Measurements from ENCODE around the gene HTR7.
"Not testable (repeated sequence)": the region's sequence is repeated elsewhere in the genome, so short reads cannot be mapped to it uniquely, and the experiment has no call there.

The HTR7 gene

DNA sequence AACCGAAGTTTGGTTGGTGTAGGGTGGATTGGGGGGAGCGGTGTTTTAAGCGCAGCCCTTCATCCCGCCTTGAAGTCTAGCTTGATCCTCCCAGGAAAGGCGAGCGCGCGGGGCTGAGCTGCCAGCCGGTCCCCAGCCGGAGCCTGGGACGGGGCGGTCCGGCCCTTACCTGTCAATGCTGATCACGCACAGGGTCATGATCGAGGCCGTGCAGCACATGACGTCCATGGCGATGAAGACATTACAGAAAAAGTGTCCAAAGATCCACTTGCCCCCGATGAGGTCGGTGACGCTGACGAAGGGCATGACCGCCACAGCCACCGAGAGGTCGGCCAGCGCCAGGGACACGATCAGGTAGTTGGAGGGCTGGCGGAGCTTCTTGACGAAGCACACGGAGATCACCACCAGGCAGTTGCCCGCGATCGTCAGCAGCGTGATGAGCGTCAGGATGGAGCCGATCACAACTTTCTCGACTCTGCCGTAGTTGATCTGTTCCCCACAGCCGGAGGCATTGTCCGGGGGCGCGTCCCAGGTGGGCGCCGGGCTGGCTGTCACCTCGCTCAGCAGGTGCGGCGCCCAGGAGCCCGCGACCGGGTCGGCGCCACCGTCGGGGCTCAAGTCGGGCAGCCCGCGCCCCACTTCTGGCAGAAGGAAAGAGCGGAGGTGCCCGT, 740 bp downstream of the HTR7 start:
- DNase-seq, result peak; percentile 6

DNA sequence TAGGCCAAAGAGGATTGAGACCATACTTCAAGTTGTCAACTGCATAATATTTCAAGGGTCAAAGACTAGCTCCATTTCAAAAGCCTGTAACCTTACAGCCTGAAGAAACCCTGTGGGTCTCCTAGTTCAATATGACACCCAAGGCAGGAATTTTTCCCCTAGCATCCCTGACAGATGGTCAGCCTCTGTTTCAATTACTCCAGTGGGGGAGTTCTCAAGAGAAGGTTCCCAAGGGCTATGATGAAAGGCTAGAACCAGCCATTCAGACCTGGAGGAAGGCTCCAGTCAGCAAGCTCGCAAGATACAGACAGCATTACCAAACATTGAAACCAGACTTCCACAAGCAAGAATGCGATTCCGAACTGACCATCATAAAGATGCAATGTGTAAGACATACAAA, 1.6 kb downstream of the HTR7 start:
- no peak for DNase-seq

DNA sequence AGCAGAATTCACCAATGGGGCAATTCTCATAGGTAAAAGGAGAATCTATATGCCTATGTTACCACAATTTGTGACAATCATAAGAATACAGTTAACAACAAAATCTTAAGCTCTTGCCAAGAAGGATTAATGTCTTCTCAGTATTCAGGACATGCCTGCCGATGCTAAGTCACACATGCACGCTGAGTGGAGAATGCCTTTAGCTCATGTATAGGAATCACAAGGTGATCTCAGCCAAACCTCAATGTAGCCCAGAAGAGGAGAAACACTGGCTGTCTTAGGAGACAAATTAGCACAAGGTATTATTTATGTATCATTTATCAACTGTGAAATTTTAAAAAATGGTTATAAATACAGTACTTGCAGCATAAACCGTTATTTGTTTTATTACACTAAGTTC, 2.7 kb downstream of the HTR7 start:
- DNase-seq, result no peak

DNA sequence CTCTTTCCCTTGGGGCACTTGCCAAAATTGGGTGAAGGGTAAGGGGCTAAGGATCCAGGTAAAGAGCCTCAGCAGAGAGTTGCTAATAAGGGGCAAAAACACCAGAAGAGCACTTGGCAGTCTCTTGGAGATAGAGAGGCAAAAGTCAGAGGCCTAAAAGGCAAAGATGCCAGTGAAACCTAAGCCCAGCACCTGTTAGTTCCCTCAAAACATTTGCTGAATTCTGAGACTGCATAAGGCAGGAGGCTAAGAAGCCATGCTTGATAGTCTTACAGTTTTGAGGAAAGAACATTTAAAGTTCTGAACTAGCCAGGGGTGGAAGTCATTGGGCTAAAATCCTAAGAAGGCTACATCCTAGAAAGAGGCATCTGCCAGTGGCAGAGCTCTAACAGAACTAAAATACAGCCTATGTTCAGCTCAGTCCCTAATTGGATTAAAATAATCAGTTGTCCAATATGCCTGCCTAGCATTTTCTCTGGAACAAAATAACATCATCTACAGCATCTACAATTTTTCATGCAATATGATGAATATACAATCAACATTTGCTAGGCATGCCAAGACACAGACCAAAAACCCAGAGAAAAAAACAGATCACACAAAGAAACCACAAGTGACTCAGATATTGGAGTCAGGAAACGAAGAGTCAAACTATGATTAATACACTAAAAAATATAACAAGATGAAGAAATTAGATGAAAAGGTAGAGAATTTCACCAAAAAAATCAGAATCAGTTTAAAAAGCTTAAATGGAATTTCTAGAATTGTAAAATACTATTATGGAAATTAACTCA, 7.7 kb downstream of the HTR7 start:
- no peak for DNase-seq

DNA sequence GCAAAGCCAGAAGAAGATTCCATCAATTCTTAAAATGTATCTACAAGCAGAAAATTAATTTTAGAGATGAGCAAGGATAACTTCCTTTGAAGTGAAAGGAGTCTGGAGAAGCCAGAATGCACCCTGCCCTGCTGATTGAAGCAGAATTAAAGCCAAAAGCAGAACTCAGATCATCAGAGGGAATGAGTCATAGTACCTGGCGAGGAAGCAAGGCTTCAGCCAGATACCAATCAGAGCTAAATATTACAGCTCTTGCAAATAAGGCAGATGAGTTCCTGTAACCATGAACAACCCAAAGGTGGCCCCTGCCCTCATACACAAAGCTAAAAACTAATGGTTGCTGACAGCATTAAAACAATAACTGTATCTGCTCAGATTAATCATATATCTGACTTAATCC, 10.4 kb downstream of the HTR7 start:
- DNase-seq, result no peak

DNA sequence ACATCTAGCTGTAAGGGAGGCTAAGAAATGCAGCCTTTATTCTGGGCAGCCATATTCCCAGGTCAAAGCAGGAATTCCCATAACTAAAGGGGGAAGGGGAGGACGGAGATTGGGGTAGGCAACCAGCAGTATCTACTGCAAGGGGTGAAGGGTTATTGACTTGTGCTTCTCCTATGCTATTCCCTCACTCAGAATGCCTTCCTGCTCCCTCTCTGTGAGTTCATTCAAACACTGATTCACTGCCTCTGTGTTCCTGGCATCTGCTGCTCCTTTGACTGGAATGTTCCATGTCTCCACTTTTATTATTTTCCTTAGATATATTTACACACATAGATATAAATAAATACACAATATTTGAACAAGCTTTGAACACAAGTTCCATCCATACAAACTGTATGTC, 11.1 kb downstream of the HTR7 start:
- DNase-seq, result no peak

DNA sequence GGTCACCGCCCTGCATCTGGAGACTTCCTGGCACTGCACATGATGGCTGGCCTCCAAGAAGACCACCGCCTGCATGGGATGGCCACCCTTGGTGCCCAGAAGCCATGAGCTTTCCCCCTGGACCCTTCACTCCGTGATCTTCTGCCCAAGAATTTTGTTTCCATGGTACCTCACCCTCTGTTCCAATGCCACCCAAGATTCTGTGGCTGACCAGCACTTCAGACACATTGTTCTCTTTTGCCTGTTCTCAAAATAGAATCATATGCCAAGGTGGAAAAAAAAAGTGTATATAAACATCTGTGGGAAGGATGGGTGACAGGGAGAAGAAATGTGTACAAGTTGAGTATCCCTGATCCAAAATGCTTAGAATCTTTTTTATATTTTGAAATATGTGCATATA, 12.1 kb downstream of the HTR7 start:
- DNase-seq, result no peak

DNA sequence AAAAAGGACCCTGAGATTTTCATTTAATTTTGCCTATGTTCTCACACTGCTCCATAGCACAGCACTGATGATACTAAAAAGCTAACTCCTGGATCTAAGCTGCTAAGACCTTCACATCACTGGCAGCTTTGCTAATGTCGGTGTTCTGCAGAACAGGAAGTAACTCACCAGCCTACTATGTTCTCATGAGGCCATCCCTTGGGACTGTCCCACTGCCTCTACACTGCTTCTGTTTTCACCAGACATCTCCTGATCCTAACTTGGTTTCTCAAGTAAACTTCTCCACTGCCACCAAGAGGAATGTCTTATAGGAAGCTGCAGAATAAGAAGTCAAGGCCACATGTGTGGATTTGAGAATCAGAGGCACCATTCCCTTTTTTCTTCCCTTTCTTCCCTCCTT, 15.1 kb downstream of the HTR7 start:
- no peak for DNase-seq

DNA sequence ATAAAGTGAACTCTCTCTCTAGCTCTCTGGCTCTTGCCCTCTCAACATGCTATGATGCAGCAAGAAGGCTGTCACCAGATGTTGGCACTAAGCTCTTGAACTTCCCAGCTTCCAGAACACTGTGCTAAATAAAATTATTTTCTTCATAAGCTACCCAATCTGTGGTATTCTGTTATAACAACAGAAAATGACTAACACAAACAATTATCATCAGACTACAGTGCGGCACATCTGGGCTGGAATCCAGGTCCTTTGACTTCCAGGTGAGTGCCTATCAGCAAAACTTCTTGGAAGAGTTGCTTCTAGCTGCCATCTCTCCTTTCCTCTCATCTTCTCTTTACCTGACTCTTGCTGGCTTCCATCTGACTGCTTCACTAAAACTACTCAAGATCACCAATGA, 20.4 kb downstream of the HTR7 start:
- DNase-seq, result no peak

DNA sequence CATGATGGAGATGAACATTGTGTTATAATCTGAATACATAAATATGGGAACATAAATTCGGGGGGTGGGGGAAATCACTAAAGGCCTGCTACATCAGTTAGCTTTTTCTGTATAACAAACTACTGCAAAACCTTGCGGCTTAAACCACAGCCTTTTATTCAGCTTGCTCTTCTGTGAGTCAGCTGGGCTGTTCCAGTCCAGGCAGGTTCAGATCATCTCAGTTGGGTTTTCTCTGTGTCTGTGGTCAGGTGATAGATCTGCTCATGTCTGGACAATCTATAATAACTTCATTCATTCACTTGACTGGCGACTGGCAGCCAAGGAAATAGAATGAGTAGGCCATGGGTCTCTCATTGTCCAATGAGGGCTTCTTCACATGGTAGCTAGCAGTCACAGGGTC, 23.5 kb downstream of the HTR7 start:
- no peak for DNase-seq

DNA sequence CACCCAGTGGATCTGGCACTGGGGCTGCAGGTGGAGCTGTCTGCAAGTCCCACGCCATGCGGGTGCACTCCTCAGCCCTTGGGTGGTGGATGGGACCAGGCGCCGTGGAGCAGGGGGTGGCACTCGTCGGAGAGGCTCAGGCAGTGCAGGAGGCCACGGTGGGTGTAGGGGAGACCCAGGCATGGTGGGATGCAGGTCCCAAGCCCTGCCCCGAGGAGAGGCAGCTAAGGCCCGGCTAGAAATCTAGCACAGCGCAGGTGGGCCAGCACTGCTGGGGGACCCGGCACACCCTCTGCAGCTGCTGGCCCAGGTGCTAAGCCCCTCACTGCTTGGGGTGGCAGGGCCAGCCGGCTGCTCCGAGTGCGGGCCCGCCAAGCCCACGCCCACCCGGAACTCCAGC, 25.7 kb downstream of the HTR7 start:
- no peak for DNase-seq

DNA sequence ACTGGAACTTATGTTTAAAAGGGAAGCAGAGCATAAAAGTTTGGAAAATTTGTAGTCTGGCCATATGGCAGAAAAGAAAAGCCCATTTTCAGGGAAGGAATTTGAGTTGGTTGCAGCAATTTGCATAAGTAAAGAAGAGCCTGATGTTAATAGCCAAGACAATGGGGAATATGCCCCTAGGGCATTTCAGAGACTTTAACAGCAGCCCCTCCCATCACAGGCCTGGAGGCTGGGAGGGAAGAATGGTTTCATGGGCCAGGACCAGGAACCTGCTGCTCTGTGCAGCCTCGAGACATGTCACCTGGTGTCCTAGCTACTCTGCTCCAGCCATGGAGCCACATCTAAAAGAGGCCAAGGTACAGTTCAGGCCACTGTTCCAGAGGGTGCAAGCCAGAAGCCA, 35.3 kb downstream of the HTR7 start:
- DNase-seq, result no peak

DNA sequence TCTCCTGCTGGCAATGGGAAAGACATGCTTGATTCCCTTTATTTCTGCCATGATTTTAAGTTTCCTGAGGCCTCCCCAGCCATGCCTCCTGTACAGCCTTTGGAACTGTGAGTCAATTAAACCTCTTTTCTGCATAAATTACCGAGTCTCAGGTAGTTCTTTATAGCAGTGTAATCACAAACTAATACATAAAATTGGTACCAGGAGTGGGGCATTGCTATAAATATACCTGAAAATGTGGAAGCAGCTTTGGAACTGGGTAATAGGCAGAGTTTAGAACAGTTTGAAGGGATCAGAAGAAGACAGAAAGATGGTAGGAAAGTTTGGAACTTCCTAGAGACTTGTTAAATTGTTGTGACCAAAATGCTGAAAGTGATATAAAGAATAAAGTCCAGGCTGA, 36.0 kb downstream of the HTR7 start:
- not testable (repeated sequence) for DNase-seq

DNA sequence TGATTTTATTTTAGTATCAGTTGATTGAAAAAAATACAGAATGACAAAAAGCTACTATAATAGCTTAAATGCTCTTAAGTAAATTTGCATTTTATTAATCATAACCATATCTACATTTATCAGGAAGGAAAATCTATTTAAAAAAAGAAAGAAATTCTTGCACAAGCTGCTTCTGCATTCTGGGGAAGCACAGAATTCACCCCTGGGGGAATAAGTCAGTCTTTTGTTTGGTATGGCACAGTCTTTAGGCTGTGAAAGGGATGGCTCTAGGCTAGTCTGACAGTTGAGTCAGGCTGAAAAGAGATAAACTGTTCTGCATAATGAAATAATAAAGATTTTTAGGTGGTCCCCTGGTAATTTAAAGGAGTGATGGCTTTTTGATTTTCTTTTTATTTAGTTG, 37.9 kb downstream of the HTR7 start:
- DNase-seq, result no peak

DNA sequence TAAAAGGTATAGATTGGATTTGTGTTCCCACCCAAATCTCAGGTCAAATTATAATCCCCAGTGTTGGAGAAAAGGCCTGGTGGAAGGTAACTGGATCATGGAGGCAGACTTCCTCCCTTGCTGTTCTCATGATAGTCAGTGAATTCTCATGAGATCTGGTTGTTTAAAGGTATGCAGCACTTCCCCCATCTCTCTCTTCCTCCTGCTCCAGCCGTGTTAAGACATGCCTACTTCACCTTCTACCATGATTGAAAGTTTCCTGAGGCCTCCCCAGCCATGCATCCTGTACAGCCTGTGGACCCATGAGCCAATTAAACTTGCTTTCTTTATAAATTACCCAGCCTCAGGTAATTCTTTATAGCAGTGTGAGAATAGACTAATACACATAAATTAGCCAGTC, 39.1 kb downstream of the HTR7 start:
- no peak for DNase-seq

DNA sequence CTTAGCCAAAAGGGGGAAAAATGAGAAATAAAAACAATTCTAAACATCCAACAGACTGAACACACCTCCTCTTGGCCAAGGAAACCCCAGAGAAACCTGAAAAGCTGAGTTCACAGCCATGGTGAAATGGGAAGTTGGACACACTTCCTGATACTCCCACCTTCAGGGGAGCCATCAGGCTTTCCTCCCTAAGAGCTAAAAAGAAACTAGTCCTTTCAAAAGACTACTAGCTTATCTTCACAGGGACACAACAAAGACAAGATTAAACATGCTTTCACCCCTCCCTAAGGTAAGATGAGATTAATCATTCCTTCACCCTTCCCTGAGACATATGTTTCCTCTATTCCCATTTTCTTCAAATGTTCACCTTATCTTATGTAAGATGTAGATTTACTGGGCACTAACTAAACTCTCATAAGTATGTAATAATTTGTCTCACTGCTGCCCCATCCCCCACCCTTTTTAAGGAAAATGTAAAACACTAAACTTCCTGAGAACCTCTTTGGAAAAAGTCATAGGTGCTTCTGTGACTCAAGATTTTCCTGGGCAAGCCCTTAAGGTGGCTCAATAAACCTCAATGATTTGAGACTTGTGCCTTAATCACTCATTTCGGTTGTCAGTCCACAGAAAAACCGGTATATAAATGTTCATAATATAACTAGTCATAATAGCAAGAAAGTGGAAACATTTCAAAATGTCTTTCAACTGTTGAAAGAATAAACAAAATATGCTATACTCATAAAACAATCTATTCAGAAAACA, 40.5 kb downstream of the HTR7 start:
- DNase-seq, result no peak

DNA sequence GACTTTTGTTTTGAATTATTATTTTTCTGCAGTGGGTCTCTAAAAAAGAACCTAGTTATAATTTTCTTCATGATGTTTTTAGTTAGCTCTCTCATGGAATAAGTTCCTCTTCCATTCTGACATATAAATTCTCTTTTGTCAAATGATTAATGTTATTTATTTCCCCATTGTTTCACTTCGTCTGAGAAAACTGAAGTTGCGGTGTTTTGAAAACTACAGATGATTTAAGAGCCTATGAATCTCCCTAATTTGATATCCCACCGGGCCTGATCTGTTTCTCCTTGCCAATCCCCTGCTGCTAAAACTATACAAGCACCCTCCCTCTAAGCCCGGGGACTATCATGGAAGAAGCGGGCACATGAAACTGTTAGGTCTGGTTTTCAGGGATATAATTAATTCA, 41.4 kb downstream of the HTR7 start:
- DNase-seq, result no peak

DNA sequence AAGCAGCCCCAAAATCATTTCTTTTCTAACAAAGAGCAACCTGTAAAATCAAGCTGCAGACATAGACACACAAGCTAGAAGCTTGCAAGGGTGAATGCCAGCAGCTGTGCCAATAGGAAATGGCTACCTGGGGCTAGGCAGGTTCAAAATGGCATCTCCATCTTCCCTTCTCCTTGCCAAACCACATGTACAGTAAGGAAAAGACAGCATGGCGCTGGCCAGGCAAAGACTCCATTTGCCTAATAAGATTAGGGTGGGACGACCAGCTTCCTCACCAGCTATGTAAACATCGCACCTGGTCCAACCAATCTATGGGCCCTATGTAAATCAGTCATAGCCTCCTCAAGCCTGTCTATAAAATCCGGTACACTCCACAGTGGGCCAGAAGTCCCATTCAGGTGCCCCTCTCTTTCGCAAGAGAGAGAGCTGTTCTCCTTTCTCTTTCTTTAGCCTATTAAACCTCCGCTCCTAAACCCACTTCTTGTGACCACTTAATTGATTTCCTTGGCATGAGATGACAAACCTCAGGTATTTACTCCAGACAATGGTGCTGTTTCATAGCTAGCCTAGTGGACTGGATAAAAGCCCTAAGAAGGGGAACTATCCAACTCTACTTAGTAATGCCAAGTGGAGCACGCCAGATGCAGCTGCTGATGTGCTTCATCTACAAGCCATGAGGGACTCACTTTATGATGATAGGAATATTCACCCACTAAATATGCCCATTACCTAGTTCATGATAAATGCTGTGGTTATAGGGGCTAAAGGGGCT, 44.1 kb downstream of the HTR7 start:
- no peak for DNase-seq

DNA sequence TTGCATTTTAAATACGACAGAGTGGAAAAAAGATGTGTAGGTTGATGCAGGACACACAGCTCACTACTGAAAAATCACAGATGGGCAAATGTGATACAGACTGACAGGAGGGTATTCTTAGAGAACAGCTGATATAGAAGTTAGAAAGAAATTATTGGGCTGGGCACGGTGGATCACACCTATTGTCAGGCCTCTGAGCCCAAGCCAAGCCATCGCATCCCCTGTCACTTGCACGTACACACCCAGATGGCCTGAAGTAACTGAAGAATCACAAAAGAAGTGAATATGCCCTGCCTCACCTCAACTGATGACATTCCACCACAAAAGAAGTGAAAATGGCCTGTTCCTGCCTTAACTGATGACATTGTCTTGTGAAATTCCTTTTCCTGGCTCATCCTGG, 50.7 kb downstream of the HTR7 start:
- DNase-seq, result not testable (repeated sequence)

DNA sequence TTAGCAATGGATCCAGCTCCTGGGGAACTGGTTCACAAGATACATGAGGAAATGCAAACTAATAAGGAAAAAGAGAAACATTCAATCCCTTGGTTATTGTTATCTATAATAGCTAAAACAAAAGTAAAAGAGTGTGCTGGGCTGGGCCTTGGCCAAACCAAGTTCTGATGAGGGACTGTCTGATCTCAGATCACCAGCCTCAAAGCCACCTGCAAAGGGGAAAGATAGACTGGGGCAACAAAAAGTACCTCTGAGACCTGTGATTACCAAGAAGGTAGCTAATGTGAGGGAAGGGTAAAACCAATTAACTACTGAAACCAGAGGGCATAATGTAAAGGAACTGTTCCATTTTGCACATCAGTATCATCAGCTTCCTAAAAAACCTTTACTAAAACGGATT, 51.2 kb downstream of the HTR7 start:
- DNase-seq, result no peak

DNA sequence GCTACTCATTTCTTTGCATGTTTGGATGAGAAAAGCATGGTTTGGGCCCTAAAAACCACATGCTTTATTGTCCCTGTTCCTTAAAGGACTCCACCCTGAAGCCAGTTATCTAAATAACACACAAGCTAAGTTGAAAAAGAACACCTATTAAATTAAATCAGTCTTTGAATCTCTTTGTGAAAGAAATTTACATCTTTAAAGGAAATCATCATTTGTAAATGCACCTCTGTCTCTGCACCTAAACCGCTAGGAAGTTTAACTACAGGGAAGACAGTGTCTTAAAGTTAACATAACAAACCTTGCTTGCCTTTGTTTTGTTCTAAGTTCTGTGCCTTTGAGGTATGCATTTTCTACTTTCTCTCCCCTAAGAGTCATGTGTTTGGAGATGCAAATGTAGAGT, 52.6 kb downstream of the HTR7 start:
- no peak for DNase-seq

DNA sequence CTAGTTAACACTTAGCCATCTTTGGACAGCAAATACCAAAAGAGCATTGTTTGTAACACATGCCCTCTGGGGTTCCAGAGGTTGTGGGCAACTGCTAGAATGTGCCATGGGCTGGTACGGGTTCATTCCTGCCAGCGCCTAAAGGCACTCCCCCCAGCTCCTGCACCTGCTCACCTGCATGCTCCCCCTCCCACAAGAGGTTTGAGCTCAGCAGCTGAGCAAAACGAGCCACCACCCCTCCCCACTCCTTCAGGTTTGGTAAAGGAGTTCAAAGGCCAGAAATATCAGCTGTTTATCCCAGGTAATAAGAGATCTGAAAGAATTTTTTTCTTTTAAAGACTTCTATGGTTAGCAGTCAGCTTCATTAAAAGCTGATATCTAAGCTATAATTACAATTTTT, 53.5 kb downstream of the HTR7 start:
- DNase-seq, result no peak

DNA sequence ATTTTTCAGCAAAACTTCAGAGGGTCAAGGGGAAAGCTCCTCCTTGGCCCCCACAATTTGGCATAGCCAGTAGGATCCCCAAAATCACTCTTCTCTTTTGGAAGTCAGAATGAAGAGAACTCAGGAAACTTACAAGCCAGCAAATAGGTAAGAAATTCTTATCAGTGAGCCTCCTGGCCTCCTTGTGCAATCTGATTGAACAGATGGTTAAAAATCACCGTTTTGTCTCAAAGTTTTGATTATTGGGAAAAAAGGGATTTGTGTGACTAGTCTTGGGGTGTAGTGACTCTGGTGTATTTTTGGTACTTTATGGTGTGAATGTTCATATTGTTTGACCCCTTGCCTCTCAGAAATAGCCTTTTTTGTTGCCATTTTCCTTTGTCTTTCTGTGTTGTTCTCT, 56.2 kb downstream of the HTR7 start:
- no peak for DNase-seq

Data from NCI-H146 (cell line).